HepG2 (cell line): Measurements from ENCODE around the gene COG4. TPM values are rescaled to one million over a fixed set of nuclear protein-coding genes. Genes with fewer than 3 reads are reported as not detected.

Experiments used
- ATAC-seq: fragments of 200-7000 bp; cut with Tn5 transposase; 3 replicates; pipeline ENCODE4 v1.9.1; 2020; ENCODE audit warnings: mild to moderate bottlenecking, moderate library complexity
- BruUV-seq: library from RNA; stranded (reverse); fragments of 400-500 nt; replicated peaks from 2 replicates; lab custom pipeline; 2021; lab: Mats Ljungman, UMichigan
- CTCF ChIA-PET: fragments of 300-600 bp; formaldehyde crosslinking; extraction: SDS; loops from one replicate; lab custom pipeline; 2021; ENCODE audit warnings: low total read pairs, inconsistent platforms, low intra/inter-chr PET ratio; lab: Yijun Ruan, JAX
- POLR2A ChIA-PET: fragments of 350-600 bp; sonication (Branson Sonifier 250); formaldehyde crosslinking; loops from one replicate; lab custom pipeline; 2020; ENCODE audit warnings: antibody characterized with exemption, inconsistent platforms; lab: Yijun Ruan, JAX
- DNase-seq: peaks from one replicate; pipeline ENCODE4 v3.0.0-alpha.2; 2015; ENCODE audit warnings: low spot score
- FAIRE-seq: peaks from 3 replicates; lab custom pipeline; 2011; peaks lifted over from hg19 to GRCh38; lab: Jason Lieb, UNC
- H2AFZ ChIP-seq: one replicate; pipeline ENCODE4 v1.6.1; 2011; ENCODE audit warnings: low read length, inconsistent platforms
- H3K27ac ChIP-seq: fragments of 300-600 bp; 3 replicates; pipeline ENCODE4 v1.8.0; 2011; ENCODE audit warnings: mixed run types, mild to moderate bottlenecking, mixed read lengths, low read length, inconsistent platforms; ENCODE audit not compliant: insufficient read depth; ENCODE audit errors: extremely low read length
- H3K27me3 ChIP-seq, 2 experiments: fragments of 200-600 bp in 1 of 2; 2 replicates in 1 of 2; 3 replicates in 1 of 2; pipeline versions ENCODE4 v1.6.0 to v1.8.0; 2011; ENCODE audit warnings: low read length in 2 of 2, mild to moderate bottlenecking in 2 of 2, moderate library complexity in 2 of 2, inconsistent platforms in 1 of 2; ENCODE audit not compliant: insufficient read depth in 2 of 2, control insufficient read depth in 1 of 2
- H3K36me3 ChIP-seq, 2 experiments: fragments of 200-600 bp in 1 of 2; replicated peaks in 1 of 2; 2 replicates in 1 of 2; 3 replicates in 1 of 2; pipeline versions ENCODE4 v1.5.1 to v1.8.0; 2011; ENCODE audit warnings: low read length in 2 of 2, inconsistent platforms in 1 of 2; ENCODE audit not compliant: insufficient read depth in 2 of 2, control insufficient read depth in 1 of 2
- H3K4me1 ChIP-seq: 2 replicates; pipeline ENCODE4 v1.5.1; 2012; ENCODE audit warnings: low read length, inconsistent platforms; ENCODE audit not compliant: insufficient read depth
- H3K4me2 ChIP-seq: 2 replicates; pipeline ENCODE4 v1.6.0; 2011; ENCODE audit warnings: low read depth, low read length, inconsistent platforms
- H3K4me3 ChIP-seq, 3 experiments: fragments of 200-600 bp in 1 of 3; sonication (generic), shearing (Covaris generic) in 1 of 3; replicated peaks in 1 of 3; 2 replicates each; pipeline ENCODE4 v1.5.1; 2011 to 2016; ENCODE audit warnings: low read length in 3 of 3, inconsistent platforms in 2 of 3, low read depth in 2 of 3, mild to moderate bottlenecking in 2 of 3, control low read depth in 1 of 3, mixed read lengths in 1 of 3; ENCODE audit not compliant: insufficient read depth in 1 of 3
- H3K79me2 ChIP-seq: one replicate; pipeline ENCODE4 v1.6.1; 2011; ENCODE audit warnings: low read length, inconsistent platforms; ENCODE audit not compliant: insufficient read depth
- H3K9ac ChIP-seq: 2 replicates; pipeline ENCODE4 v1.6.0; 2011; ENCODE audit warnings: mild to moderate bottlenecking, low read depth, low read length, inconsistent platforms; ENCODE audit not compliant: insufficient read depth
- H3K9me3 ChIP-seq: 2 replicates; pipeline ENCODE4 v1.5.1; 2012; ENCODE audit warnings: mild to moderate bottlenecking, low read length
- H4K20me1 ChIP-seq: 2 replicates; pipeline ENCODE4 v1.6.0; 2011; ENCODE audit warnings: inconsistent platforms, mild to moderate bottlenecking, low read length, moderate library complexity; ENCODE audit not compliant: insufficient read depth
- HIVEP1 ChIP-seq: sonication (generic); formaldehyde crosslinking; IDR thresholded peaks from 2 replicates; pipeline ENCODE4 v1.4.0; 2020; ENCODE audit warnings: mild to moderate bottlenecking, missing genetic modification reagents
- HNF4A ChIP-seq: sonication (generic); formaldehyde crosslinking; IDR thresholded peaks from 2 replicates; pipeline ENCODE4 v1.4.0; 2020; ENCODE audit warnings: missing genetic modification reagents
- NR2F6 ChIP-seq, 2 experiments: IDR thresholded peaks; 2 replicates each; pipeline ENCODE4 v1.6.1; 2016; ENCODE audit warnings: antibody characterized with exemption in 1 of 2, mild to moderate bottlenecking in 1 of 2
- RBM22 ChIP-seq: fragments of 200-400 bp; formaldehyde crosslinking; optimal IDR thresholded peaks from 2 replicates; pipeline ENCODE3; 2017; ENCODE audit warnings: mild to moderate bottlenecking, low read length, moderate library complexity
- ZNF501 ChIP-seq: sonication (generic); formaldehyde crosslinking; IDR thresholded peaks from 2 replicates; pipeline ENCODE4 v1.5.1; 2020; ENCODE audit warnings: mild to moderate bottlenecking, moderate library complexity, missing genetic modification reagents
- WGBS: methylation state at CpG from one replicate; pipeline ENCODE4 v1.1.6; 2017; ENCODE audit warnings: low lambda C conversion rate; 5-methylcytosine and 5-hydroxymethylcytosine counted together
- in situ Hi-C: cut with HindIII; loops from 2 replicates; pipeline ENCODE4 v1.10.0; 2017; ENCODE audit warnings: low pct_unique_long_range_greater_than_20kb; ENCODE audit not compliant: extremely low pct_ligation_motif_present
- intact Hi-C: fragments of 100-400 bp; cut with micrococcal nuclease; formaldehyde crosslinking; loops from one replicate; pipeline ENCODE4 v1.10.0; 2022; ENCODE audit not compliant: unreplicated experiment
- polyA plus RNA-seq, 8 experiments: library from polyadenylated mRNA; depleted of rRNA in 3 of 8; stranded (reverse) in 7 of 8; unstranded in 1 of 8; fragments of >200 nt; fragmentation: Illumina TruSeq in 4 of 8; extraction: Trizol in 4 of 8; gene quantifications; 2 replicates each; pipeline versions ENCODE4 v1.2.1 to v1.2.3, GENCODE V29; 2011 to 2016; ENCODE audit warnings: low read depth in 4 of 8, missing spikeins in 1 of 8, mixed read lengths in 1 of 8; ENCODE audit not compliant: insufficient read depth in 1 of 8
- total RNA-seq, 5 experiments: library from RNA; depleted of rRNA; stranded (reverse); fragments of >200 nt; fragmentation: Illumina TruSeq; extraction: Trizol; gene quantifications; 2 replicates each; pipeline ENCODE4 v1.2.3, GENCODE V29; 2016; ENCODE audit warnings: low read depth in 1 of 5

Gene COG4
- total and polyA plus RNA-seq, 2 of the 13 experiments (the other 11 are each of a cell fraction or from before 2014, with no cell fraction given), result 51.1 to 73.8 TPM

DNA sequence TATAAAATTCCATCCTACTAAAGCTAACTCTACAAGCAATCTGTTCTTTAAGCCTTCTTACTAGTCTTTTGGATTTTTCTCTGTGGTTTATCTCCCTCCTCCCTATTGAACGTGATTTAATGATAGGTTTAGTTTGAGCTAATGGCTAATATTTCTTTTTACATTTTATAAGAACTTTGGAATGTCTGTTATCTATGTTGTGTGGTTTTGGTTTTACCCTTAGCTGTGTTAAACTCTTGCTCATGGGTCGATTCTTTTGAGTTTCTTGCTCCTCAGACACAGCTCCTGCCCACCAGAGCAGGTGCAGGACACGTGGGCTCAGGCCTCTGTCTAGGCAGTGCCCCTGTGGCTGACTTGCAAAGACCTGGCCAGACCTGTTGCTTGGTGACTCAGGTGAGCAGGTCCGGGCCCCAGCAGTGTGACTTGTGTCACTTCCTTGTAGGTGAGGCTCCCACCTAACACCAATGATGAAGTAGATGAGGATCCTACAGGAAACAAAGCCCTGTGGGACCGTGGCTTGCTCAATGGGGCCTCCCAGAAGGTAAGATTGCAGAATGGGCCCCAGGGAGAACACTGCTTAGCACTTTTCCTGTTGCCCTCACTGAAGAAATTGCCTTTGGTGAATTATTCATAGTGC is 45.4 kb upstream of the COG4 start:
- Histone ChIP-seq H3K27ac (no peak overlapping the region), H3K4me1 (no peaks in the 10 kb centered on the region), H4K20me1 (peaks cover 20% of the 10 kb centered on the region; the same call in 1 of the 2 replicates), H3K9ac (no peak overlapping the region), H3K79me2 (no peaks in the 10 kb centered on the region), H3K4me3 (no peak overlapping the region), H3K4me2 (no peak overlapping the region), H3K27me3 (no peaks in the 10 kb centered on the region), H2AFZ (no peak overlapping the region), H3K36me3 (peaks cover 71 to 98% of the 10 kb centered on the region in 2 experiments), H3K9me3 (no peaks in the 10 kb centered on the region)
- no peak; the same call in 2 of the 3 replicates for ATAC-seq
- DNase-seq, result no peak
- ChIA-PET POLR2A (interaction anchor here (1.0 kb wide), 1 partner anchor 17 kb away, joined by 3 read pairs; no protein-coding TSS in a partner anchor), CTCF (no interaction called here)
- BruUV-seq, result no TSS peak
- intact Hi-C loops, result no loop called here
- WGBS, result 95% methylated on average over 5 of the region's 5 CpGs
- TF ChIP-seq RBM22 (peak; percentile 91), NR2F6 (IDR thresholded peaks at IDR 0.05) (no peak), NR2F6 (CRISPR knock-in tag; IDR thresholded peaks at IDR 0.05) (no peak), HIVEP1 (CRISPR knock-in tag) (no peak)
- in situ Hi-C loops, result no loop called here
- no peak for FAIRE-seq

DNA sequence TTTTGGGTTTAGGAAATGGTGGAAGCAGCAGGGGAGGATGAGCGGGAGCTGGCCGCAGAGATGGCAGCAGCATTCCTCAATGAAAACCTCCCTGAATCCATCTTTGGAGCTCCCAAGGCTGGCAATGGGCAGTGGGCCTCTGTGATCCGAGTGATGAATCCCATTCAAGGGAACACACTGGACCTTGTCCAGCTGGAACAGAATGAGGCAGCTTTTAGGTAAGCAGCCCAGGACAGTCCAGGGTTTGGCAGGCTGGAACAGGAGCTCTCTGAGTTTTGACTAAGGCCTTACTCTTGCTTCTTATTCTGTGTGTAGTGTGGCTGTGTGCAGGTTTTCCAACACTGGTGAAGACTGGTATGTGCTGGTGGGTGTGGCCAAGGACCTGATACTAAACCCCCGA is 41.7 kb upstream of the COG4 start:
- intact Hi-C loops, result no loop called here
- H3K9ac ChIP-seq, result no peak overlapping the region
- ChIA-PET POLR2A (no interaction called here), CTCF (no interaction called here)
- no peaks in the 10 kb centered on the region for H3K27me3 ChIP-seq
- 98% methylated on average over 4 of the region's 4 CpGs for WGBS
- DNase-seq, result no peak
- H3K36me3 ChIP-seq, result peaks cover 72 to 97% of the 10 kb centered on the region in 2 experiments
- H2AFZ ChIP-seq, result no peak overlapping the region
- no peak for TF ChIP-seq HNF4A (CRISPR knock-in tag)
- peak; percentile 19; the same call in 1 of the 2 replicates for TF ChIP-seq ZNF501 (CRISPR knock-in tag)
- TF ChIP-seq RBM22, result peak; percentile 53
- TF ChIP-seq, all 625 proteins: peak for 2
- Histone ChIP-seq H3K9me3 (no peaks in the 10 kb centered on the region), H3K4me2 (no peak overlapping the region), H4K20me1 (peaks cover 13% of the 10 kb centered on the region; the same call in 1 of the 2 replicates), H3K27ac (no peak overlapping the region), H3K79me2 (no peaks in the 10 kb centered on the region), H3K4me3 (no peak overlapping the region), H3K4me1 (no peaks in the 10 kb centered on the region)
- ATAC-seq, result no peak
- in situ Hi-C loops, result no loop called here
- no peak for FAIRE-seq
- no TSS peak for BruUV-seq
